Stimulated activated CD4-positive, alpha-beta T cell treated with anti-CD3 and anti-CD28 coated beads, TNF-alpha, amount 100 ng/mL, for 1 hour (primary cell): ENCODE results near the gene HIVEP3.

Source experiments
- DNase-seq, 3 donors: peaks; one replicate each; pipeline ENCODE4 v3.0.0-alpha.2; 2020; ENCODE audit warnings: low read depth in 3 of 3, low spot score in 1 of 3

Gene HIVEP3

DNA sequence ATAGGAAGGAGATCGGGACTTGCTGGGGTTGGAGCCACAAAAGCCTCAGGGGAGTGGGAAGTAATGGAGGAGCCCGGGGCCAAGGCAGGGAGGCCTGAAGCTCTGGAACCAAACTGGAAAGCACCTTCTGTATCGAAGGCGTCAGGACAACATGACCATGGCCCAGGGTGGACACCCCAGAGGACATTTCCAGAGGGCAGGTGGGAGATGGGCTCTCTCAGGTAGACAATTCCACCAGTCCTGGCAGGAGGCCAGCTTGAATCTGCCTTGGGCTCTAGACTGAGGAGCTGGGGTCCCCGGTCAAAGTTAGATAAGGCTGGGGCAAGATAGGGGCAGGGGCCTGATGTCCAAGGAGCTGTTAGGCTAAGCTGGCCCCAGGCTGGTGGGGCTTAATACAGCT is 329.3 kb downstream of the HIVEP3 start:
- no peak for DNase-seq

- no peak for DNase-seq
Measured at GRCh38 chr1:41588334-41588875, 330.3 kb downstream of the HIVEP3 start.

- DNase-seq, result no peak
Measured at GRCh38 chr1:41587791-41588190, 330.9 kb downstream of the HIVEP3 start.

DNA sequence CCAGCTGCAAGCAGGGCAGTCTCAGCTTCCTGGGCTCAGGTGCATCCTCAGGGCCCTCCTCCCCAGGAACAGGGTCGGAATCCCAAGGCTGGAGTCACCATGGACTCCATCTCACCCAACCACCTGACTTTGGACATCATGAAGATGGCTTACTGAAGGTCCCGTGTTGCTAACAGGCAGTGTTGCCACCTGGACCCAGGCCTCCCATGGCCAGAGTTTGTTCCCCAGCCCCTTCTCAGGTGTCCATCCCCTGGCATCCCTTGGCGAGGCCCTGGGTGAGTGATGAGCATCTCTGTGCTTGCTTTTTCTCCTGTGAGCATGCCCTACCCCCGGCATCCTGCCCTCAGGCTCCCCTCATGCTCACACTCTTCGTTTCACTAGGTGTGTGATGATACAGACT is 332.5 kb downstream of the HIVEP3 start:
- DNase-seq, result no peak

GRCh38 chr1:41583658-41584547 is 334.8 kb downstream of the HIVEP3 start:
- no peak for DNase-seq

- DNase-seq, result no peak
Measured at GRCh38 chr1:41582851-41583657, 335.7 kb downstream of the HIVEP3 start.

GRCh38 chr1:41582351-41582750 is 336.4 kb downstream of the HIVEP3 start:
- DNase-seq, result no peak

DNA sequence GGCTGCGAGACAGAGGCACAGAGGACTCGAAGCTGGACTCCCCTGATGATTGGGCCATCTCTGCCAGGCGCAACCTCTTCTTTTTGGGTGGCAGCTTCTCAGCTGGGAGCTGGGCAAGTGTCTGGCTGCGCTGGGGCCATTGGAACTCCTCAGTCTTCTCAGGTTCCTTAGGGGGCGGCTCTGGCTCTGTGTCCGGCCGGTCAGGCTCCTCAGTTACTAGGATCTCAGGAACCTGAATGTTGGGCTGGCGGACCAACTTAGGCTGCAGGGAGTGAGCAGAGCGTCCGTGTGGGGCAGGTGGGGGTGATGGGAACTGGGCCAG is 336.8 kb downstream of the HIVEP3 start:
- no peak for DNase-seq

DNA sequence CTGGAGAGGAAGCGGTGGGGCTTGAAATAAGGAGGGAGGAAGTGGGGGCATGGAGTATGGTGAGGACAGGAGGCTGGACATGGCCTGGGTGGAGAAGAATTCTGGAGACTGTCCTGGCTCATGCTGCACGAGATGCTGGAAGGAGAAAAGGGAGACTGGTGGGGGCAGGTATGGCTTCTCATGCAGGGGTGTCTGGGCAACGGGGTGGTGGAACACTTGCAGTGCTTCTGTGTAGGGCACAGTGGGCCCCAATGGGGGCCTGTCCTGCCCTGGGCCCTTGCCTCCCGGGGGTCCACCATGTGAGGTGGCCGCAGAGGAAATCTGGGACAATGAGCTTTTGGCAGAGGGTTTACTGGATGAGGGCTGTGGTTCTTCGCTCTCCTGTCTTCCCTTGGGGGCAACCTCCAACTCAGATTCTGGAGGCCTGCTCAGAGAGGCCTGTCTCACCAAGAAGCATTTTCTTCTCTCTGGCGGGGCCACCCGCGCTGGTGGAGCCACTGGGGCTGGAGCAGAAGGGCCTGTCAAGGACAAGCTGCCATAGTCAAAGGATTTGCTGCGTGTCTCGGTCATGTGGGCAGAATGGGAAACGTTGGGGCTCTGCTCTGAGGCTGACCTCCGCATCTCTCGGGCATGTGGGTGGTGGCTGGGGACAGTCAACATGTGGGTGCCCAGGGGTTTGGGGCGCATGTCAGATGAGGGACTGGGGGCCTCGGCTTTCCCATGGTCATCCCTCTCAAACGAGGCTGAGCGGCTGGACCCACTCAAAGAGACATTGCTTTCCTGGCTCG is 337.3 kb downstream of the HIVEP3 start:
- no peak for DNase-seq

DNA sequence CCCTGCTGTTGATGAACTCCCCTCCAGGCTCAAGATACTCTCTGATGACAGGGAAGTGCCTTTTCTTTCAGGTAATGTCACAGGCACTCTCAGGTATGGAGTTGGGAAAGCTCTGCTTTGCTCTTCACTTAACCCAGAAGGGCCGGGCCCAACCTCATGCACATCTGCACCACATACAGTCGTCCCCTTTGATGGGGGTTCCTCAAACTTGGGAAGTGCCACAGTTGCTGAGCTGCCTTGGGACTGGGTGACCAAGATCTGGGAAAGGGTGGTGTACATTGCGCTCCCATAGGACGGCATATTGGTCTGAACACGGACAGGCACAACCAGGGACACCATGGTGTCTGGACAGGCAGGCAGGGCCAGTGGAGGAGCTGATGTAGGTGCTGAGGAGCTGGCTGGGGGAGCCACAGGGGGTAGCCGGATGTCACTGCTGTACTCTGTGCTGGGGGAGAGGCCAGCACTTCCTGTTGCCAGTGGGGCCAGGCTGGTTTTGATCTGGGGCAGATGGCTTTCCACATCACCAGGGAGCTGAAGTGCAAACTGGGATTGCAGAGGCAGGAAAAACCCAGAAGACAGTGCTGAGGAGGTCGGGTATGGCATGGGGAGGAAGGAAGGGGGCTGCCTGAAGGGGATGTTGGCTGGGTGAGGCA is 338.1 kb downstream of the HIVEP3 start:
- DNase-seq, result no peak

DNA sequence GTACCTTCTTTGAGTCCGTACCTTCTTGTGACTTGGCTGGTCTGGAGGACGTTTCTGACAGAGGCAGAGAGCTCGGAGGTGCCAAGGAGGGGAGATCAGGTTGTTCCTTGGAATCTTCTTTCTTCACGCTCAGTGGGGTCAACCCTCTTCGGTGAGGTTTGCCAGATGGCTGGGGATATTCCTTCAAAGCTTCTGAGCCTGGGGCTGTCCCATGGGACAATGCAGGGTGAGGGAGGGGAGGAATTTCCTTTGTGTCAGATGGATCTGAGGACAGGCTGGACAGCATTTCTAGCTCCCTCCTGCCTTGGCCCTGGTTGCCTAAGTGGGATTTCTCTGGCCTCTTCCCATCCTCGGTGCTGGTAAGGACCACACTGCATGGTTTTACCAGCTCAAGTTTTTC is 338.7 kb downstream of the HIVEP3 start:
- DNase-seq, result no peak

DNA sequence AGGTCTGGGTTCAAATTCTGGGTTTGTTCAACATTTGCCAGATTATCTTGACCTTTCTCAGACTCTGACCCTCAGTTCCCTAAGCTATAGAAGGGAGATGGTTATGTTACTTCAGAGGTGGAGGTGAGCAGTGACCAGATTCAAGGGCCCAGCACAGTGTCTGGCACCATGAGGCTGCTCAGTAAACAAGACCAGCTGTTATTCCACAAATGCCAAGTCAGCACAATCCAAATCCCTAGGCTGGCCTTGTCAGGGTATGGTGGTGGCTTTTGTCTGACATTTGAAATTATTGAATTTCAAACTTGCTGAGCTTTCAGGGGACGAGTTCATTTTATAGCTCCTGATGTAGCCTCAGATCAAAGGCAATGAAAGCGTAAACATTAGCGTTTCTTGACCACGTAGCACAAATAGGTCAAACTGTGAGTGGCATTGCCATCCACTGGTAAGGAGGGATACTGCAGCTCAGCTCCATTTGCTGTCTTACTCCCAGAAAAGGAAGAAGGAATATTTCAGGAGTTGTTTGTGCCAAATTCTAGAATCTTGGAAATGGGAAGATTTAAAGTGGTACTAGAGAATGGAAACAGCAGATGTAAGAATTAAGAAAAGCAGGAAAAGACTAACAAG is 339.9 kb downstream of the HIVEP3 start:
- no peak for DNase-seq

- DNase-seq, result no peak
Measured at GRCh38 chr1:41576620-41577019, 342.1 kb downstream of the HIVEP3 start.

- no peak for DNase-seq
Measured at GRCh38 chr1:41576206-41576605, 342.5 kb downstream of the HIVEP3 start.

DNA sequence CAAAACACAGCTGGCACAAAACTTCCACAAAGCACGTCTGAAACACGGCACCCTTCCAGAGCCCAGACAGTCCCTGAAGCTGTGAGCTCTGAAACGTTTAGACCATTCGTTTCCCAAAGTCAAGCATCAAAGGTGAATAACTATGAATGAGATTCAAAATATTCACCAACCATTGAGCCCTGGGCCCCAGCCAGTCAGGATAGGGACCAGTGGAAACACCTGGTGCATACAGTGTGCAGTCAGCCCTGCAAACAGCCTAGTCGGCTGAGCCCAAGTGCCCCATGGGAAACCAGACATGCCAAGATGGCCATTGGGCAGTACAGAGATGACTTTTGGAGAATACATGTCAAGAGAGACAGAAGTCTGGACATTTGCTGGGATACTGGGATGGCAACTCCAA is 343.9 kb downstream of the HIVEP3 start:
- DNase-seq, result no peak

GRCh38 chr1:41573785-41574713 is 344.7 kb downstream of the HIVEP3 start:
- DNase-seq, result peak; percentile 47 to 64 (median 62)

DNA sequence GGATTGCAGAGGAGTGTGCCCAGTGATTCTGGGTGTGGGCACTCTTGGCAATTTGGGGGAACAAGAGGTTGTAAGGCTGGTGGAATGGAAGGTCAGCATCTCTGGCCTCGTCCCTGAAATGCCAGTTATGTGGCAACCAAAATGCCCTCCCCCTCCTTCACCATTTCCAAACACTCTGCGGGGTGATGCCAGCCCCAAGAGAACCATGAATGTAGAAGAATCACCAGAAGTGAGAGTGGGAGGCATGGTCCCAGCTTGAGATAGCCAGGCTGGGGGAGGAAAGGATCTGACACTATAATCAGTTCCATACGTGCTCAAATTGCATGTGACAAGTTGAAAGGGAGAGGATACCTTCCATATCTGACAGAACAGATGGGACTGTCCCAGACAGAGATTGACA is 345.5 kb downstream of the HIVEP3 start:
- DNase-seq, result no peak

GRCh38 chr1:41572224-41572623 is 346.5 kb downstream of the HIVEP3 start:
- no peak for DNase-seq

DNA sequence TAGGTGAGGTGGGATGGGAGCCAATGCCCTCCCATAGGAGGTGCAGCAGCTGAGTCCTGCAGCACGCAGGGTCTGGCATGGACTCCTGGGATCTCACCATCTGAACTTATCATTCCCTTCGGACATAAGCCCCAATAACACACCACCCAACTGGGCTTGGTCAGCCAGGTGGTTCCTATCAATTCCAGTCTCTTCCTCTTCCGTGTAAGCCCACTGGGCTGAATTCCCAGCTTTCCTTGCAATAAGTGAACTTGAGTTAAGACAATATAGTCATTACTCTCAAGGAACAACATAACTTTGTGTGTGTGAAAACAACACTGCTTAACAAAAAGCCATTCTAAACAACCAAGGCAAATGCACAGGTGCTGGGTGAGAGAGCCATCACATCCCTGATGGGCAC is 347.7 kb downstream of the HIVEP3 start:
- DNase-seq, result no peak
